Hippocampal formation (tissue), 2 donors: Measurements from ENCODE around the gene LAMA1.

Source experiments
- DNase-seq, 2 donors: peaks; one replicate each; lab custom pipeline; 2025; lab: John Stamatoyannopoulos, UW

Gene LAMA1

DNA sequence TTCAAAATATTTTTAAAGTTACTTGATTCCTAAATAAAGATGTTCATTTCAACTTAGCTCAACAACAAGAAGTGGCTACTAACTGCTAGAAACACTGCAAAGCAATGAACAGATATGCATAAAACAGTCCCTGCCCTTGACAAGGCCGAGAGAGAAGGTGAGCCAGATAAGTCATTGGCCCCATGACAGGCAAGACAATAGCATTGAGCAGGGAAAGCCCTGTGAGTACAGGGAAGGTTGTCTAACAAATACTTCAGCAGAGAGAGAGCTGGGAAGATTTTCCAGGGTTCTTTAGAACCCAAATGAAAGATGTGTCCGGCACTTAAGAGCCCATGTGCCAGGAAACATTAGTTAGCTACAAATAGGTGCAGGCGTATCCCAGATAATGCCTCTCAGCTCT is 4.7 kb downstream of the LAMA1 start:
- DNase-seq: no peak

DNA sequence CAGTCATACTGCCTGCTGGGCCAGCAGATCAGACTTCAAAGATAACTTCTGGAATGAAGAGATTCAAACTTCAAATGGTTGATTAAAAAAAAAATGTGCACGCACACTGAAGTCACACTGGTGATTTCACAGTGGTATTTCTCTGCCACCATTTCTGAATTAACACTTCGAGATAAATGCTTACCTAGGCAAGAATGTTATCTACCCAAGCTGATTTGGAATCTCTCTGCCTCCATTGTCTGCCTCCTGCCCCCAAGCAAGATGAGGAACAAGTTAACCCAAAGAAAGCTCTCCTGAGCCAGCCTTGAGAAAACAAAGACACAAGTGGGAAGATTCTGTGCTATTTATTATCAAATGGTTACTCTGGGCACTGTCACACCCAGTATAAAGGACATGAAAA is 6.5 kb downstream of the LAMA1 start:
- no peak for DNase-seq

DNA sequence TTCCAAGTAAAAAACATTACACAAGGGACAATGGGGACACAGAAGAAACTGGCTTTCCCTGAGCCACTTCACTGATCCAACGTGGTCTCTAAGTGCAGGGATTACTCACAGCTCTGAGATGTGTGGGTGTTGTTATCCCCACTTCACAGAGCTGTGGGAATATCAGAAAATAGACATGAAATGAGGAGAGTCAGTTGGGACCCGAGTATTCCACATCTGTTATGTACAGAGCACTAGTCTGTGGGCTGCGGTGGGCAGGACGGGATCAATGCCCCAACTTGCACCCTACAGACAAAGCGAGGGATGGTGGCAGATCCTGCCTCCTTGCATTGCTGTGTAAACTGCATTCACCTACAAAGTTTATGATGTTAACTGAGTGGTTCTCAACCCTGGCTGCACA is 11.7 kb downstream of the LAMA1 start:
- DNase-seq: no peak

DNA sequence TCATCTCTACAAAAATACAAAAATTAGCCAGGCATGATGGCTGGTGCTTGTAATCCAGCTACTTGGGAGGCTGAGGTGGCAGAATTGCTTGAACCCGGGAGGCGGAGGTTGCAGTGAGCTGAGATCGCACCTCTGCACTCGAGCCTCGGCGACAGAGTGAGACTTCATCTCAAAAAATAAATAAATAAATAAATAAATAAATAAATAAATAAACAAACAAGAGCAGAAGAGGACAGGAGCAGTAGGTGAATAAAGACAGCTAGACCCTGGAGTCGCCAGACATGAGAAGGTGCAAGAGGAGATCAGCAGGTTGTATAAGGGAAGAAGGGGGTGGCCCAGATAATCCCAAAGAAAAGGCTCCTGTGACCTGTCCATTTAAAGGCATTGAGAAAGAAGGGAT is 12.3 kb downstream of the LAMA1 start:
- DNase-seq: no peak

DNA sequence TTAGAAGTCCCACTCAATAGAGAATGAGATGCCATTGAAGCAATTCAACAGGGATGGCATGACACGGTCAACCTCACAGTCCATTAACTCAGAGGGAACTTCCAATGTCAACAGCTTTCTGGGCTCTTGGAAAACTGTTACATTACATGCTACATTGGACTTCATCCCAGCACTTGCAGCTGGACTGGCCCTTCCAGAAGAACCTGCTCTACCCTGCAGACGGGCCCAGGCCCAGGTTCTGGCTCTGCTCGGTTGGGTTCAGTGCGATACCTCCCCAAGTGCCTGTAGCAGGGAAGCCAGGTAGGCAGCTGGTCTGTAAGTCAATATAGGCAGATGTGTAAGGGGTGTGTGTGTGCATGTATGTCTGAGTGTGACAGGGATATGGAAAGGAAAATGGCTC is 12.9 kb downstream of the LAMA1 start:
- DNase-seq: no peak

DNA sequence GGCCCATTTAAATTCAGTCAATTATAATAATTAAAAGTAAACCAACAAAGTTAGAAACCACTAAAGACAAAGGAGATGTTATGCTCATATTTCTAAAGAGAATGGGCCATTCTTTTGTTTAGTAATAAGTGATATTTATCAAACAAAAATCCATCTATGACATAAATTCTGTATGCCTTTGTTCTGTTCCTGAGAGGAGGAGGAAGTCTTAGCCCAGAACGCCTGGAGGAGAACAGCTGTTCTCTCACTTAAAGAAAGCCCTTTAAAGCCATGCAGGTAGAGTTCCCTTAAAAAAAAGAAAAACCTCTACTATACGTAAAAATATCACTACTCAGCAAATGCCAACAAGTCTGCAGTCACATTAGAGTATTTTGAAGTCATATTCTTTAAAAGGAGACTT is 15.5 kb downstream of the LAMA1 start:
- no peak for DNase-seq

DNA sequence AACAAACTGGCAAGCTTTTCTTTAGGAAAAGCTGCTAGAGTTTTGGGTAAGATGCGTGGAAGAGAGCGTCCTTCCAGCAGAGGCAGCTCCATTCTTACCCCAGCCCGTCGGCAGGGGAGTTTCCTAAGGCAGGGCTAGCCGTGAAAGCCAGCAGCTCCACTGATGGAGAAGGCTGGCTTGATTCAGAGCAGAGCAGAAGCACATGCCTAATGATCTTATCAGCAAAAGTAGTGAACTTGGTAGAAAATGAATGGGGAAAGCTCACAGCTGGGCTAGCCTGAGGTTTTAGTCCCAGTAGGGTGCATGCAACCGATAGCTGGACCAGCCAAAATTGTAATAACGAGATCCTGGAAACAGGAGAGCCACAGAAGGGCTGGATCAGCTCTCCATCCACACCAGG is 20.8 kb downstream of the LAMA1 start:
- no peak for DNase-seq

DNA sequence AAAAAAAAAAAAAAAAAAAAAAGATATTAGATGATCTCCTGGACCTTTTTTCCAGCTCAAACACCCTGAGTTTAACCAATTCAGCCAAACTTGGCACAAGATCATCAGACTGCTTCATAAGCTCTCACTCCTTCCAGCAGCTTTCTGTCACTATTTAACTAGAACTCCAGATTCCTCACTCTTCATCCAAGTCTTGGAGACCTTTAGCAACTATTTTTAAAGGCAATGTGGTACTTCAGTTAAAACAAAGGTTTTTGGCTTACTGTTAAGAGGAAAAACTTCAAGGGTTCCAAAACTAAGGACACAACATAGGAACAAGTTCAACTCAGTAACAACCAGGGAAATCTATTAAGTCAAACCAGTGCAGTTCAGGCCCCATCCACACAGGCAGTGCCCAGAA is 23.2 kb downstream of the LAMA1 start:
- peak in 1 of 2 donors; percentile 46 for DNase-seq

DNA sequence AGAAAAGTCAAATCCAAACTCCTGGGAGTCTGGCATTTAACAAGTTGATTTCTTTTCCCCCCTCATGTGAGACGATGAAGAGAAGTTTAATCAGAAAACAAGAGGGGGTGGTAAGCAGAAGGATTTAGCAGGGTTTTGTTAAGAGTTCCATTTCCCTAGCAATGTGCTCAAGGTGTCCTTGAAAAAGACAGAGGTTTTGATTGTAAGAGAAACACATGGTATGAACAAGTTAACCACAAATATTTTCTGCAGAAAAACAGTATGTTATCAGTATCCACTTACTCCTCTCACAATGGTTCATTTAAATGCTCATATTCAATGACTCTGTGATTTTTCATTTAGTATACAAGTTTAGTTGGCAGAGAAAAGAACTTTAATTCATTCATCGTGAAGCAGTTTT is 26.8 kb downstream of the LAMA1 start:
- DNase-seq: no peak

DNA sequence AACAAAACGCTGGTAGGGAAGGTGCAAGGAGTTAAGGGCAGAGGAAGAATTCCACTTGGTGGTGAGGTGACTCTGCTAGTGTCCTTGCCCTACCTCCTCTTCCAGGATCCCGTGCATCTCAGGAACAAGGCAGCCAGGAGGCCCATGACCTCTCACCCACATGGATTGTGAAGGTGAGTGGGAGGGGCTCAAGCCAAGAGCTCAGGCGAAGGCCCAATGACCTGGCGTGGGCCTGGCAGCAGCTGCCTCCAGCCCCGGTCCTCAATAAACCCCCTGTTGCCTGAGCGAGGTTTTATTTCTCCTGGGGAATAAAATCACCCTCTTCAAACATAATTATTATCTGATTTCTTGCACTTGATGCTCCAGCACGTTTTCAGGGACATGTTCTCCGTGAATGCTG is 28.2 kb downstream of the LAMA1 start:
- no peak for DNase-seq

DNA sequence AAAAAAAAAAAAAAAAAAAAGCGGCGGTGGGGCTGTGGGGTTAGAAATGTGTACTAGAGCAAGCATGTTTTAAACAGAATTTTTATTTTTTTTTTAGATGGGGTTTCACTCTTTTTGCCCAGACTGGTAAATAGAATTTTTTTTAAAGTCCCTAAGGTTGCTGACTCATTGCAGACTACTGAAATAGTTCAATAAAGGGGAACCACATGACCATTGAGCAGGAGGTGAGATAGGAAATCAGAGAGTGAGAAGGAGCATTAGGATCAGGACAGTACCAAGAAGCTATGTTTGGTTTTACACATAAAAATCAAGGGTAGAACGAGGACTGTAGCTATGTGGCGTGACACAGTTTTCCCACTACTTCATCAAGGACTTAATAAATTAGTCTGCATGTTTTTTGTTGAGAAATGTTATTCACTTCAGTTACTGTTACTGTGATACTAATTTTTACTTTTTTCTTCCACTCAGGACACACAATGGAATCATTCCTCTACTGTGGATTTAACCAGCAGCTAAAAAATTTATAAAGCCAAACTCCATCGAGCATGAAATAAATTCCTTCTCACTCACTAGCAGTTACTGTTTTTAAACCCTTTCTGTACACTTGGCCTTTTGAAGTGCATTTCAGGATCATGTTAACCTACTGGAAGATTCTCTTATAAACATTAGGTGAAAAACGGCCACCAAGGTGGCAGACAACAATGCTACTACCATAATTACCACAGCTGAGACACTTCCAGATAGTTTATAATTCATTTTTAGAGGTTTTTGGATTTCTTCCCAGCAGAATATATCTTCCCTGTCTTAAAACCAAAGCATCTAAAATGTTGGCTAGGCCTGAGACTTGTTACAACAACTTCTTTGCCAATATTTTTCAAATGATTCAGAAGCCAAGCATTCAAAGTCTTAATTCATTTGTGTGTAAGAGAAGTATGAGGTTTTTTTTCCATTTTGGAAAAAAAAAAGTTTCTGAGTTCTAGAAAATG is 33.2 kb downstream of the LAMA1 start:
- DNase-seq: no peak

DNA sequence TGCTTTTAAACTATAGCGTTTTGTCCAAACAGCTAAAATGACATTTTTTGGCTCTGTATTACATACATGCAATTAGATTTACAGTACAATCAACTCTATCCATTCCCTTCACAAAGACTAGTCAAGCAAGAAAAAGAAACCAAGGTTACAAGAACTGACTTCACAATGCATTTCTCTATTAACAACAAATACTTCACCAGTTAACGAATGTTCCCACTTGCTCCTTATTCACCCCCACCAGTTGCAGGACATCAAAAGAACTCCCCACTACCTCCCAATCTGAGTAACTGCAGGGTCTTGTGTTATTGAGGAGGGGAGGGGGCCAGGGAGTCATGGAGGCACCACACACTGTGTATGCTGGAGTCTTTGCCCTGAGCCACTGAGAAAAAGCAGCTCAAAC is 34.9 kb downstream of the LAMA1 start:
- DNase-seq: no peak

DNA sequence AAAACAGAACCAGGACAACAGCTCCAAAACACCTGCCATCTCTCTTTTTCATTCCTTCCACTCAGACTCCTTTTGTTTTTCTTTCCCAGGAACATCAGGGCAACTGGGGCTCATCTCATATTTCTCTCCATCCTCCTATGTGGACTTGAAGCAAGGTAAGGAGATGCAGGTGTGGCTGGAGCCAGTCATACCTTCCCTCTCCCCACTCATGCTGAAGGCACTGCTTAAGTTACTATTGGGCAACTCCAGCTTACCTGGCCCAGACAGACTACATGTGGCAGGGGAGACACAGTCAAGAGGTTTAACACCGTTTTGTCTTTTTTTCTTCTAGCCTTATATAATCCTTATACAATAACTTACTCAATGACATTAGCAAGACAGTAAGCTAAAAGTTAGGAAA is 38.4 kb downstream of the LAMA1 start:
- DNase-seq: no peak

DNA sequence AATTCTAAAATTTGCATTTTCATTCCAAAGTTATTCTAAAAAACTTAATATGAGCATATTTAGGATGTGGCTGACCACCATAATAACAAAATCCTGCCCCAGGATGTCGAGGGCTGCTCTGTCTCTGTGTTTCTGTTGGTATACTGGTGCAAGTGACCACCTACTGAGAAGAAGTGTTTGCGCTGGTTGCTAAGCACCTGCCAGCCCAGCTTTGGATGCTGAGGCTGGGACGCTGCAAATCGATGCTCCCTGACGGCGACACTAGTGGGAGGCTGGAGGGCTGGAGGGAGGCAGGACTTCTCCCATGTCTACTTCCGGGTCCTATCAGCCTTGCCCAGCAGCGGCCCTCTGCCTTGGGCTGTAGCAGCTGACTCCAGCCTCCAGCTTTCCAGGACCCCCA is 45.0 kb downstream of the LAMA1 start:
- DNase-seq: no peak

DNA sequence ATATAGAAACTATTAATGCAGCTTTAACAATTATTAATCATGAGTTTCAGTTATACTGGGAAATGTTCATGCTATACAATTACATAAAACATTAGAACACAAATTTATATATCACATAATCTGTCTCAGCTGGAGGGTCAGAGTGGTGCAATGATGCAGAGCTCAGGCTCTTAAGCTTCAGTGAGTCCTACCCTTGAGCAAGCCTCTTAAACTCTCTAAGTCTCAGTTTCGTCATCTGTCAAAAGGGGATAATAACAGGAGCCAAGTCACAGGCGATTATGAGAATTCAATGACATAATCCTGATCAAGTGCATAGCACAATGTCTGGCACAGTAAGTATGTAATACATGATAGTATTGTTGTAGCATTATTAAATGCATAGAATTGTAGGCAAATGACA is 46.0 kb downstream of the LAMA1 start:
- no peak for DNase-seq

DNA sequence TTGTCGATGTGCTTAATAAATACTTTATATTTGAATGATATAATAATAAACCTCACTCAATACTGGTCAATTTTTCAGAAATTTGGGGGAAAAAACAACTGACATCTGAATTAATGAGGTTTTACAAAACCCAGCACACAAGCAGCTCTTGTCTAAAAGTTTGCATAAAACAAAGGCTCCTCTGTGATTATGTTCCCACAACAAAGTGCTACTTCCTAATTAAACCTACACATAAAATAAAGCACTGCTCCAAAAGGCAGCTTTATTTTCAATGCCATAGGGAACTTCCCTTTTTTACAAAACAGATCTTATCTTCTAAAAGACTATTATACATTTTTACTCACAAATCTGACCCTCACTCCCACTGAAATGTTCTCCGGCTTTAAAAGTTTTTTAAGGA is 47.1 kb downstream of the LAMA1 start:
- DNase-seq: no peak

DNA sequence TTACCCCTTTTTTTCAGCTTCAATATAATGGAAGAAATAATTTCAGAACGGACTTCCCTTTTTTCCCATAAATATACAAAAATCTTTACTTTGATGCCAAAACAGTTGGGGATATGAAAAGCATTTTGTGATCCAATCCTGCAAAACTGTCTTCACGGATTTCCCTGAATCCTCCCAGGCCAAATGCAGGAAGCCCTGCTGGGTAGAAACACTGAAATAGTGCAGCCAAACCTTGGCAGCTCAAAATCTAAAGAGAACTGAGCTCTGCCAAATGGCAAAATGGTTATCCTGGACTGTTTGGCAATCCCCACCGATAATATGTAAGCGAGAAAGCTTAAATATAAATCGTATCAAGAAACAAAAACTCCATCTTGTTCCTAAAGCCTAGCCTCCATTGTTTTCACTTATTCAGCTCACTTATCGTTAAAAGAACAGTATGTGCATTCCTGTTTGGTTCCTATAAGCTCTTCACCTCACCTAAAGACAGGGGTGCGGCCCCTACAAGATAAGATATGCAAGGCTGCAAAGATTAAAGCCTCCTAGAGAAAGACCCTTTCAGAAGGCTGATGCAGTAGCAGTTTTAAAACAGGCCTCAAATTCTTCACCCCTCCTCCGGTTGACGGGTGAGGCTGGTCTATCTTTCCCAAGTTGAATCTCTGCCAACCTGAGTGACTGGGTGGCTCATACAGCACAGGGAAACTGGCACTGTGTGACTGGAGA is 48.6 kb downstream of the LAMA1 start:
- DNase-seq: no peak

DNA sequence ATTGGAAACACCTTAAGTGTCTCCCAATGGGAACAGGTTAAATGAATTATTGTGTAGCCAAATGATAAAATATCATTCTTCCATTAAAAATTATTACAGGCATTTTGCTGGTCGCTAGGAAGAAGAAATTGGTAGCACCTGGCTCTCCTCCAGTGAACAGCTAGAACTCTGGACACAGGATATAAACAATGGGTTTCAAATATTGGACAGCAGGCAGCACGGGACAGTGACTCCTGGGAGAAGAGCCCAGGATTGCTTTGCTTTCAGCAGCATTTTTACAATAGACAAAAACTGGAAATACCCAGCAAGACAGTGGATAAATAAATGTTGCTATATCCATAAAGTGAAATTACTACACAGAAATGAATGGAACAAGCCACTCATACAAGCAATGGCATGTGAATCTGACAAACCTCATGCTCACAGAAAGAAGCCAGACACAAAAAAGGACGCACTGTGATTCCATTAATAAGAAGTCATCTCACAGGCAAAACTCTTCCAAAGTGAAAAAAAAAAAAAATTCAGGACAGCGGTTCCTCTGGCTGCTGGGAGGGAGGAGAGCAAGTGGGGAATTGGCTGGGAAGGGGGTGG is 50.5 kb downstream of the LAMA1 start:
- no peak for DNase-seq

DNA sequence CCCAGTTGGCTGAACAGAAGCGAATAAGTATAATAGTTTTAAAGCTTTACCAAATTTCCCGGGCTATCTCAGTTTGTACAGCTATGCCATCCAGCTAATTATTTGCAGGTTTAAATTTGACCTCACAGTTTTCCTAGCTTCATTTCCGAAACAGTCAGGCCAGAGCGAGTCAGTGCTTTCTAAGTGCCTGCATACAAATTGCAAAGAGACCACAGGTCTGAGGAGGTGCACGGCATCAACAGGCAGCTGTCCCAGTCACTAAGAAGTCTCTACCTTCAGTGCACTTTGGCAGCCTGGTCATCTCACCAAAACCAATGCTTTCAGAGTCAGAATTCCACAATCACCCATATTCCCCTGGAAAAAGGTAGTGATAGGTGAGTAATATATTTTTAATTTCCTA is 51.9 kb downstream of the LAMA1 start:
- no peak for DNase-seq

DNA sequence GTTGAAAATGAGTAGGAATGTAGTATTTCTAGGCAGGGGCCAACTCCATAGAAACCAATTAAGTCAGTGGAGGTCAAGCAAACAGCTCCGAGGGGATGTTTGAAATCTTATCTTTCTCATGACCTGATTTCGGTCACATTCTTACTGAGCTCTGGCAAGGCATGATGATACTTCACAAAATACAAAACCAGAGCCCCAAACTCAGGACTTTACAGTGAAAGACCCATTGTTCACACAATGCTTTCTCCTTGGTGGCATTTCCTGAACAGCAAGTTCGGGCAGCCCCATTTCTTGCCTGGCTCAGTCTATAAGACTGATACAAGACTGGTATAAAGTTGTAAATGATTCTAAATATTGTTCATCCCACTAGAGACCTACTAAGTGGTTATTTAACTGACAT is 53.3 kb downstream of the LAMA1 start:
- DNase-seq: no peak

DNA sequence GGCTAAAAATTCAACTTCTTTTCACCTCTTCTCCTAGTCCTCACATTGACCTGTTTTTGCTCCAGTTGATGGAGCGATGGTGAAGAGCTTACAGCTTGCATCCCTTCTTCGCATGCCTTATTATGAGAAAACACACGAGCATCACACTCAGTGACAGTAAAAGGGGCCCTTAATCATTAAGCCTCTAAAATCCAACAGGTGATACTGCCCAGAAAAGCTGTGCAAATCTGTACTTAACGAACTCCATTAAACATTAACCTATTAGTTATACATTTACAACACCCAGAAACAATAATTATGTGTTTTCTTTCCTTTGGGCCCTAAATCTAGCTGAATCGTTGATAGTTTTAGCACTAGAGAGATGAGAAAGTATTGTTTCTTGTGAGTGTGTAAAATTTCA is 54.8 kb downstream of the LAMA1 start:
- no peak for DNase-seq

DNA sequence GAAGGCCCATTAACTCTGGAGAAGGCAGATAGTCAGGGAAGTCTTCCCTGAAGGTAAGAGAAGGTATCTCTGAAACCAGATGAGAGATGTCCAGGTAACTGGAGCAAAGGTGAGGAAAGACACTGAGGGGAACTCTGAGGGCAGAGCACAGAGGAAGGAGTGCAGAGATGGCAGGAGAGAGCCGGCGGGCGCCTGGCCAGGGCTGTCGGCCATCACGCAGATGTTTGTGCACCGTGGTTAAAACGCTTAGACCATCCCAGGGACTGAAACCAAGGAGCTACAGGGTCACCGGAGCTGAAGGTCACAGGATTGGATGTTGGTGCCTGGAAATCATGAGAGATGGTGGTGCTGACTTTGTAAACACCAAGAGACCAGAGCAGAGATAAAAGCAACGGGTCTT is 55.4 kb downstream of the LAMA1 start:
- no peak for DNase-seq

DNA sequence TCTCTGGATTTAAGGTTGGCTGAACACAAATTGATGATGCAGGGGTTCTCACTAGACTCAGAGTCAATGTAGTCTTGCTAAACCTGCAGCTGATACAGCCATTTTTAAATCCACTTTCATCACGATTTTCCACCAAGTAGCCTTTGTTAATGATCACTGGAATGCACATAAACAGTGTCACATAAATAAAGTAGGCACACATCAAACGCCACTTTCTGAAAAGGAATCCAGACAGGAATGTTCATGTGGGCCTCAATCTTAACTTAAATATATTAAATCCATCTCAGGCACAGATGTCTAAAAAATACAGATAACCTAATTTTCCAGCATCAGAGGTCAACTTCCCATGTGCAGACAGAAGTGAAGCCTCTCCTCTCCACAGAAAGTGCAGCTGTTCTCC is 58.3 kb downstream of the LAMA1 start:
- DNase-seq: no peak
